Body of pancreas (tissue), 4 donors: ENCODE measurements around the gene WSCD1.

Experiments used
- CTCF ChIP-seq, 7 experiments: fragments of 450-650 bp in 4 of 7; fragments of 200-600 bp in 3 of 7; sonication (generic) in 3 of 7; IDR thresholded peaks; one replicate each; pipeline ENCODE4 v1.5.1; 2016 to 2019; ENCODE audit warnings: antibody characterized with exemption in 7 of 7
- POLR2A ChIP-seq, 3 donors: fragments of 450-650 bp; IDR thresholded peaks; one replicate each; pipeline ENCODE4 v1.6.1; 2016; ENCODE audit warnings: antibody characterized with exemption in 3 of 3, mild to moderate bottlenecking in 2 of 3

DNA sequence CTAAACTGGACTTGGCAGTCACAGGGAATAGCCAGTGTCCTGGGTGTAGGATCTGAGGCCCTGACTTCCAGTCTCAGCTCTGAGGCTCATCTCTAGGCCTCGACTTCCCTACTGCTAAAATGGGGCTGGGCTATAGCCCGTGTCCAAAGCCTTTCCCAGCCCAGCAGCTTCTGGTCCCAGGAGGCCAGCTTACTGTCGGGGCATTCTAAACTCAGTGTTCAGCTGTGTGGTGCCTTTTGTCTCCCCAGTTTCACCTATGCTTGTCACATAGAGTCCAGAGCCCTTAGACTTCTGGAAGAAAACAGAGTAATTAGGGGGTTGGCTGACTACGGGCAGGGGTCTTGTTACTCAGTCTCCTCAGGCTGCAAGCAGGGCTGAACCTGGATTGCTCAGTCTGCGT is 94.8 kb downstream of the WSCD1 start:
- TF ChIP-seq CTCF (IDR thresholded peaks at IDR 0.05) (no peak), POLR2A (IDR thresholded peaks at IDR 0.05) (no peak)
